GM23338 (cell line): Measurements from ENCODE around the gene SLC35B4. TPM values are rescaled to one million over a fixed set of nuclear protein-coding genes. Genes with fewer than 3 reads are reported as not detected.

Experiments used
- ATAC-seq: fragments of 200-7000 bp; cut with Tn5 transposase; 3 replicates; pipeline ENCODE4 v1.9.1; 2020
- DNase-seq: peaks from one replicate; pipeline ENCODE4 v3.0.0-alpha.2; 2015; ENCODE audit warnings: low spot score
- H2AFZ ChIP-seq: fragments of 200-600 bp; sonication (generic); 2 replicates; pipeline ENCODE4 v1.8.0; 2016; ENCODE audit warnings: antibody characterized with exemption, mild to moderate bottlenecking, moderate library complexity
- H3F3A ChIP-seq: fragments of 200-600 bp; sonication (generic); replicated peaks from 2 replicates; pipeline ENCODE4 v1.8.0; 2017; ENCODE audit warnings: antibody characterized with exemption, mixed run types, low read depth
- H3K27ac ChIP-seq: fragments of 200-600 bp; sonication (generic); 2 replicates; pipeline ENCODE4 v1.6.1; 2016; ENCODE audit warnings: low read depth
- H3K27me3 ChIP-seq: fragments of 200-600 bp; sonication (generic); 2 replicates; pipeline ENCODE4 v1.8.0; 2016; ENCODE audit warnings: mild to moderate bottlenecking, mixed run types, moderate library complexity; ENCODE audit not compliant: insufficient read depth
- H3K36me3 ChIP-seq: fragments of 200-600 bp; sonication (generic); 2 replicates; pipeline ENCODE4 v1.8.0; 2016; ENCODE audit warnings: mild to moderate bottlenecking; ENCODE audit not compliant: insufficient read depth
- H3K4me1 ChIP-seq: fragments of 200-600 bp; sonication (generic); 2 replicates; pipeline ENCODE4 v1.8.0; 2016; ENCODE audit warnings: mild to moderate bottlenecking, moderate library complexity; ENCODE audit not compliant: insufficient read depth
- H3K4me2 ChIP-seq: fragments of 200-600 bp; sonication (generic); 2 replicates; pipeline ENCODE4 v1.7.1; 2017; ENCODE audit warnings: mixed run types
- H3K4me3 ChIP-seq: fragments of 200-600 bp; sonication (generic); 2 replicates; pipeline ENCODE4 v1.6.1; 2016; ENCODE audit warnings: mixed run types
- H3K79me2 ChIP-seq: fragments of 200-600 bp; sonication (generic); replicated peaks from 2 replicates; pipeline ENCODE4 v1.8.0; 2017; ENCODE audit warnings: mild to moderate bottlenecking; ENCODE audit not compliant: insufficient read depth
- H3K9me2 ChIP-seq: fragments of 200-600 bp; sonication (generic); 2 replicates; pipeline ENCODE4 v1.8.0; 2017; ENCODE audit not compliant: insufficient read depth
- H4K20me1 ChIP-seq: fragments of 200-600 bp; sonication (generic); replicated peaks from 2 replicates; pipeline ENCODE4 v1.8.0; 2017; ENCODE audit warnings: mild to moderate bottlenecking; ENCODE audit not compliant: insufficient read depth
- H3K27ac Mint-ChIP-seq: 2 replicates; pipeline ENCODE4 v1.8.0; 2020; ENCODE audit warnings: inconsistent platforms, mild to moderate bottlenecking, moderate library complexity, mixed read lengths
- H3K27me3 Mint-ChIP-seq: 3 replicates; pipeline ENCODE4 v1.8.0; 2022; ENCODE audit warnings: low read depth, mild to moderate bottlenecking, moderate library complexity, mixed read lengths, inconsistent platforms; ENCODE audit not compliant: insufficient read depth, poor library complexity
- H3K36me3 Mint-ChIP-seq: 3 replicates; pipeline ENCODE4 v1.8.0; 2021; ENCODE audit warnings: low read depth, mild to moderate bottlenecking, inconsistent platforms, moderate library complexity, mixed read lengths
- H3K4me1 Mint-ChIP-seq: 3 replicates; pipeline ENCODE4 v1.8.0; 2020; ENCODE audit warnings: mild to moderate bottlenecking, inconsistent platforms, mixed read lengths
- H3K4me3 Mint-ChIP-seq: 3 replicates; pipeline ENCODE4 v1.8.0; 2021; ENCODE audit warnings: moderate library complexity, mild to moderate bottlenecking, inconsistent platforms, mixed read lengths
- H3K9me3 Mint-ChIP-seq: 3 replicates; pipeline ENCODE4 v1.8.0; 2020; ENCODE audit warnings: moderate library complexity, mild to moderate bottlenecking, inconsistent platforms, mixed read lengths
- CREB1 ChIP-seq: fragments of 250-450 bp; sonication (Bioruptor Pico); IDR thresholded peaks from 2 replicates; pipeline ENCODE4 v1.5.0; 2020; ENCODE audit warnings: low read depth, mild to moderate bottlenecking, moderate library complexity
- EZH2 ChIP-seq: fragments of 200-600 bp; sonication (generic); IDR thresholded peaks from one replicate; pipeline ENCODE4 v1.8.0; 2017; ENCODE audit warnings: antibody characterized with exemption, mild to moderate bottlenecking, low read depth; ENCODE audit not compliant: unreplicated experiment
- EZH2phosphoT487 ChIP-seq: fragments of 200-600 bp; sonication (generic); IDR thresholded peaks from one replicate; pipeline ENCODE4 v1.8.1; 2018; ENCODE audit warnings: antibody characterized with exemption; ENCODE audit not compliant: unreplicated experiment
- JUNB ChIP-seq: IDR thresholded peaks from one replicate; pipeline ENCODE4 v1.6.1; 2016; ENCODE audit warnings: antibody characterized with exemption; ENCODE audit not compliant: unreplicated experiment
- NANOG ChIP-seq: IDR thresholded peaks from 2 replicates; pipeline ENCODE4 v1.6.1; 2016; ENCODE audit warnings: antibody characterized with exemption, borderline replicate concordance
- POLR2AphosphoS5 ChIP-seq: IDR thresholded peaks from 2 replicates; pipeline ENCODE4 v1.6.1; 2016; ENCODE audit warnings: antibody characterized with exemption, low read depth
- STAT1 ChIP-seq: IDR thresholded peaks from one replicate; pipeline ENCODE4 v1.6.1; 2016; ENCODE audit warnings: antibody characterized with exemption; ENCODE audit not compliant: unreplicated experiment
- ZNF114 ChIP-seq: fragments of 250-450 bp; sonication (Bioruptor Pico); IDR thresholded peaks from 2 replicates; pipeline ENCODE4 v1.5.0; 2020; ENCODE audit warnings: mild to moderate bottlenecking, moderate library complexity
- ZNF331 ChIP-seq: fragments of 250-450 bp; sonication (Bioruptor Pico); IDR thresholded peaks from 2 replicates; pipeline ENCODE4 v1.5.0; 2020; ENCODE audit warnings: low read depth, mild to moderate bottlenecking, moderate library complexity
- polyA plus RNA-seq: library from polyadenylated mRNA; unstranded; fragments of >200 nt; fragmentation: Nextera tagmentation; extraction: Ambion mirVana; gene quantifications from 2 replicates; pipeline ENCODE4 v1.2.1, GENCODE V29; 2016
- total RNA-seq: library from RNA; depleted of rRNA; stranded (reverse); fragments of >200 nt; shearing (Covaris generic); gene quantifications from 2 replicates; pipeline ENCODE4 v1.2.3, GENCODE V29; 2014
- TF ChIP-seq, protein P1 (sequence below): fragments of 250-450 bp; sonication (Bioruptor Pico); IDR thresholded peaks from 2 replicates; pipeline ENCODE4 v1.5.0; 2020; ENCODE audit warnings: mild to moderate bottlenecking, moderate library complexity
- TF ChIP-seq, protein P2 (sequence below), 2 experiments: fragments of 200-600 bp in 1 of 2; sonication (generic) in 1 of 2; conservative IDR thresholded peaks; 2 replicates each; pipeline versions ENCODE4 v1.5.1 to v1.6.1; 2016 to 2017; ENCODE audit warnings: antibody characterized with exemption in 2 of 2, low read depth in 2 of 2, mild to moderate bottlenecking in 2 of 2, moderate library complexity in 1 of 2
- TF ChIP-seq, protein P3 (sequence below): IDR thresholded peaks from one replicate; pipeline ENCODE4 v1.6.1; 2018; ENCODE audit warnings: antibody characterized with exemption; ENCODE audit not compliant: unreplicated experiment
- TF ChIP-seq, protein P4 (sequence below): IDR thresholded peaks from 2 replicates; pipeline ENCODE4 v1.6.1; 2016; ENCODE audit warnings: antibody characterized with exemption

Gene SLC35B4
- total and polyA plus RNA-seq, 2 experiments from 2014 or later, result 22.6 to 29.7 TPM

DNA sequence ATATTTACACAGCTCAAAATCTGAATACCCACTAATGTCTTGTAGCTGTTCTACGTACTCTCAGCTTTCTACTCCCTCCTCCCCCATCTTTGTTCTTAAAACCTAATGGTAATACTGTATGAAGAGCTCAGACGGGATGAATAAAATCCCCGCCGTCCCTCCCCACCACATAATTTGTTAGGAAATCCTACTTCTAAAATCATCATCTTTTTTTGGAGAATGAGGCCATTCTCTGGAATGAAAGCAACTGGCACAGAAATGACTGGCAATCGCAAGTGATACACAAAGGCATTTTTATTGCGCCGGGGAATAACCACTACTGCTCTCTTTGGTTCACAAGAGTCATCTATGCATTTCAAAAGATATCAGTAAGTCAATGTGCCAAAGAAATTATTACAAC lies 27.3 kb downstream of the SLC35B4 start:
- peaks cover 8% of the 10 kb centered on the region for H3K4me1 Mint-ChIP-seq
- H3K9me3 Mint-ChIP-seq, result no peaks in the 10 kb centered on the region
- no peaks in the 10 kb centered on the region for H3K27me3 Mint-ChIP-seq
- Histone ChIP-seq H3K36me3 (0 out of 2 replicates have a peak, but pooled peaks cover 4% of the 10 kb centered on the region), H3K27me3 (no peaks in the 10 kb centered on the region), H3F3A (no peaks in the 10 kb centered on the region), H3K27ac (peak overlapping the region; percentile 32; the same call in 1 of the 2 replicates), H3K79me2 (no peaks in the 10 kb centered on the region), H4K20me1 (no peaks in the 10 kb centered on the region), H3K4me3 (no peak overlapping the region), H3K4me1 (no peaks in the 10 kb centered on the region), H2AFZ (no peak overlapping the region), H3K9me2 (no peaks in the 10 kb centered on the region), H3K4me2 (no peak overlapping the region)
- DNase-seq (no peak), ATAC-seq (no peak)
- peaks cover 6% of the 10 kb centered on the region for H3K36me3 Mint-ChIP-seq
- H3K4me3 Mint-ChIP-seq, result no peak overlapping the region
- TF ChIP-seq, protein P1, sequence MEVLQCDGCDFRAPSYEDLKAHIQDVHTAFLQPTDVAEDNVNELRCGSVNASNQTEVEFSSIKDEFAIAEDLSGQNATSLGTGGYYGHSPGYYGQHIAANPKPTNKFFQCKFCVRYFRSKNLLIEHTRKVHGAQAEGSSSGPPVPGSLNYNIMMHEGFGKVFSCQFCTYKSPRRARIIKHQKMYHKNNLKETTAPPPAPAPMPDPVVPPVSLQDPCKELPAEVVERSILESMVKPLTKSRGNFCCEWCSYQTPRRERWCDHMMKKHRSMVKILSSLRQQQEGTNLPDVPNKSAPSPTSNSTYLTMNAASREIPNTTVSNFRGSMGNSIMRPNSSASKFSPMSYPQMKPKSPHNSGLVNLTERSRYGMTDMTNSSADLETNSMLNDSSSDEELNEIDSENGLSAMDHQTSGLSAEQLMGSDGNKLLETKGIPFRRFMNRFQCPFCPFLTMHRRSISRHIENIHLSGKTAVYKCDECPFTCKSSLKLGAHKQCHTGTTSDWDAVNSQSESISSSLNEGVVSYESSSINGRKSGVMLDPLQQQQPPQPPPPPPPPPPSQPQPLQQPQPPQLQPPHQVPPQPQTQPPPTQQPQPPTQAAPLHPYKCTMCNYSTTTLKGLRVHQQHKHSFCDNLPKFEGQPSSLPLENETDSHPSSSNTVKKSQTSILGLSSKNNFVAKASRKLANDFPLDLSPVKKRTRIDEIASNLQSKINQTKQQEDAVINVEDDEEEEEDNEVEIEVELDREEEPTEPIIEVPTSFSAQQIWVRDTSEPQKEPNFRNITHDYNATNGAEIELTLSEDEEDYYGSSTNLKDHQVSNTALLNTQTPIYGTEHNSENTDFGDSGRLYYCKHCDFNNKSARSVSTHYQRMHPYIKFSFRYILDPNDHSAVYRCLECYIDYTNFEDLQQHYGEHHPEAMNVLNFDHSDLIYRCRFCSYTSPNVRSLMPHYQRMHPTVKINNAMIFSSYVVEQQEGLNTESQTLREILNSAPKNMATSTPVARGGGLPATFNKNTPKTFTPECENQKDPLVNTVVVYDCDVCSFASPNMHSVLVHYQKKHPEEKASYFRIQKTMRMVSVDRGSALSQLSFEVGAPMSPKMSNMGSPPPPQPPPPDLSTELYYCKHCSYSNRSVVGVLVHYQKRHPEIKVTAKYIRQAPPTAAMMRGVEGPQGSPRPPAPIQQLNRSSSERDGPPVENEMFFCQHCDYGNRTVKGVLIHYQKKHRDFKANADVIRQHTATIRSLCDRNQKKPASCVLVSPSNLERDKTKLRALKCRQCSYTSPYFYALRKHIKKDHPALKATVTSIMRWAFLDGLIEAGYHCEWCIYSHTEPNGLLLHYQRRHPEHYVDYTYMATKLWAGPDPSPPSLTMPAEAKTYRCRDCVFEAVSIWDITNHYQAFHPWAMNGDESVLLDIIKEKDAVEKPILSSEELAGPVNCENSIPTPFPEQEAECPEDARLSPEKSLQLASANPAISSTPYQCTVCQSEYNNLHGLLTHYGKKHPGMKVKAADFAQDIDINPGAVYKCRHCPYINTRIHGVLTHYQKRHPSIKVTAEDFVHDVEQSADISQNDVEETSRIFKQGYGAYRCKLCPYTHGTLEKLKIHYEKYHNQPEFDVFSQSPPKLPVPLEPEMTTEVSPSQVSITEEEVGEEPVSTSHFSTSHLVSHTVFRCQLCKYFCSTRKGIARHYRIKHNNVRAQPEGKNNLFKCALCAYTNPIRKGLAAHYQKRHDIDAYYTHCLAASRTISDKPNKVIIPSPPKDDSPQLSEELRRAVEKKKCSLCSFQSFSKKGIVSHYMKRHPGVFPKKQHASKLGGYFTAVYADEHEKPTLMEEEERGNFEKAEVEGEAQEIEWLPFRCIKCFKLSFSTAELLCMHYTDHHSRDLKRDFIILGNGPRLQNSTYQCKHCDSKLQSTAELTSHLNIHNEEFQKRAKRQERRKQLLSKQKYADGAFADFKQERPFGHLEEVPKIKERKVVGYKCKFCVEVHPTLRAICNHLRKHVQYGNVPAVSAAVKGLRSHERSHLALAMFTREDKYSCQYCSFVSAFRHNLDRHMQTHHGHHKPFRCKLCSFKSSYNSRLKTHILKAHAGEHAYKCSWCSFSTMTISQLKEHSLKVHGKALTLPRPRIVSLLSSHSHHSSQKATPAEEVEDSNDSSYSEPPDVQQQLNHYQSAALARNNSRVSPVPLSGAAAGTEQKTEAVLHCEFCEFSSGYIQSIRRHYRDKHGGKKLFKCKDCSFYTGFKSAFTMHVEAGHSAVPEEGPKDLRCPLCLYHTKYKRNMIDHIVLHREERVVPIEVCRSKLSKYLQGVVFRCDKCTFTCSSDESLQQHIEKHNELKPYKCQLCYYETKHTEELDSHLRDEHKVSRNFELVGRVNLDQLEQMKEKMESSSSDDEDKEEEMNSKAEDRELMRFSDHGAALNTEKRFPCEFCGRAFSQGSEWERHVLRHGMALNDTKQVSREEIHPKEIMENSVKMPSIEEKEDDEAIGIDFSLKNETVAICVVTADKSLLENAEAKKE (CRISPR knock-in tag), result no peak
- TF ChIP-seq, protein P2, sequence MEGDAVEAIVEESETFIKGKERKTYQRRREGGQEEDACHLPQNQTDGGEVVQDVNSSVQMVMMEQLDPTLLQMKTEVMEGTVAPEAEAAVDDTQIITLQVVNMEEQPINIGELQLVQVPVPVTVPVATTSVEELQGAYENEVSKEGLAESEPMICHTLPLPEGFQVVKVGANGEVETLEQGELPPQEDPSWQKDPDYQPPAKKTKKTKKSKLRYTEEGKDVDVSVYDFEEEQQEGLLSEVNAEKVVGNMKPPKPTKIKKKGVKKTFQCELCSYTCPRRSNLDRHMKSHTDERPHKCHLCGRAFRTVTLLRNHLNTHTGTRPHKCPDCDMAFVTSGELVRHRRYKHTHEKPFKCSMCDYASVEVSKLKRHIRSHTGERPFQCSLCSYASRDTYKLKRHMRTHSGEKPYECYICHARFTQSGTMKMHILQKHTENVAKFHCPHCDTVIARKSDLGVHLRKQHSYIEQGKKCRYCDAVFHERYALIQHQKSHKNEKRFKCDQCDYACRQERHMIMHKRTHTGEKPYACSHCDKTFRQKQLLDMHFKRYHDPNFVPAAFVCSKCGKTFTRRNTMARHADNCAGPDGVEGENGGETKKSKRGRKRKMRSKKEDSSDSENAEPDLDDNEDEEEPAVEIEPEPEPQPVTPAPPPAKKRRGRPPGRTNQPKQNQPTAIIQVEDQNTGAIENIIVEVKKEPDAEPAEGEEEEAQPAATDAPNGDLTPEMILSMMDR (conservative IDR thresholded peaks at IDR 0.05; ENCODE audit: low read depth in 2 of 2), result no peak
- TF ChIP-seq NANOG, result no peak
- no peak for TF ChIP-seq JUNB
- TF ChIP-seq ZNF331 (CRISPR knock-in tag), result no peak
- TF ChIP-seq, protein P3, sequence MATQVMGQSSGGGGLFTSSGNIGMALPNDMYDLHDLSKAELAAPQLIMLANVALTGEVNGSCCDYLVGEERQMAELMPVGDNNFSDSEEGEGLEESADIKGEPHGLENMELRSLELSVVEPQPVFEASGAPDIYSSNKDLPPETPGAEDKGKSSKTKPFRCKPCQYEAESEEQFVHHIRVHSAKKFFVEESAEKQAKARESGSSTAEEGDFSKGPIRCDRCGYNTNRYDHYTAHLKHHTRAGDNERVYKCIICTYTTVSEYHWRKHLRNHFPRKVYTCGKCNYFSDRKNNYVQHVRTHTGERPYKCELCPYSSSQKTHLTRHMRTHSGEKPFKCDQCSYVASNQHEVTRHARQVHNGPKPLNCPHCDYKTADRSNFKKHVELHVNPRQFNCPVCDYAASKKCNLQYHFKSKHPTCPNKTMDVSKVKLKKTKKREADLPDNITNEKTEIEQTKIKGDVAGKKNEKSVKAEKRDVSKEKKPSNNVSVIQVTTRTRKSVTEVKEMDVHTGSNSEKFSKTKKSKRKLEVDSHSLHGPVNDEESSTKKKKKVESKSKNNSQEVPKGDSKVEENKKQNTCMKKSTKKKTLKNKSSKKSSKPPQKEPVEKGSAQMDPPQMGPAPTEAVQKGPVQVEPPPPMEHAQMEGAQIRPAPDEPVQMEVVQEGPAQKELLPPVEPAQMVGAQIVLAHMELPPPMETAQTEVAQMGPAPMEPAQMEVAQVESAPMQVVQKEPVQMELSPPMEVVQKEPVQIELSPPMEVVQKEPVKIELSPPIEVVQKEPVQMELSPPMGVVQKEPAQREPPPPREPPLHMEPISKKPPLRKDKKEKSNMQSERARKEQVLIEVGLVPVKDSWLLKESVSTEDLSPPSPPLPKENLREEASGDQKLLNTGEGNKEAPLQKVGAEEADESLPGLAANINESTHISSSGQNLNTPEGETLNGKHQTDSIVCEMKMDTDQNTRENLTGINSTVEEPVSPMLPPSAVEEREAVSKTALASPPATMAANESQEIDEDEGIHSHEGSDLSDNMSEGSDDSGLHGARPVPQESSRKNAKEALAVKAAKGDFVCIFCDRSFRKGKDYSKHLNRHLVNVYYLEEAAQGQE, result no peak
- no peak for TF ChIP-seq POLR2AphosphoS5
- TF ChIP-seq EZH2phosphoT487, result no peak
- no peak for TF ChIP-seq EZH2
- no peak for TF ChIP-seq ZNF114 (CRISPR knock-in tag)
- TF ChIP-seq, protein P4, sequence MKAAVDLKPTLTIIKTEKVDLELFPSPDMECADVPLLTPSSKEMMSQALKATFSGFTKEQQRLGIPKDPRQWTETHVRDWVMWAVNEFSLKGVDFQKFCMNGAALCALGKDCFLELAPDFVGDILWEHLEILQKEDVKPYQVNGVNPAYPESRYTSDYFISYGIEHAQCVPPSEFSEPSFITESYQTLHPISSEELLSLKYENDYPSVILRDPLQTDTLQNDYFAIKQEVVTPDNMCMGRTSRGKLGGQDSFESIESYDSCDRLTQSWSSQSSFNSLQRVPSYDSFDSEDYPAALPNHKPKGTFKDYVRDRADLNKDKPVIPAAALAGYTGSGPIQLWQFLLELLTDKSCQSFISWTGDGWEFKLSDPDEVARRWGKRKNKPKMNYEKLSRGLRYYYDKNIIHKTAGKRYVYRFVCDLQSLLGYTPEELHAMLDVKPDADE, result no peak
- no peak for TF ChIP-seq STAT1
- no peak for TF ChIP-seq CREB1 (CRISPR knock-in tag)
- no peak overlapping the region for H3K27ac Mint-ChIP-seq
